ENCODE data around the gene NYAP1.

- no peak for TF ChIP-seq CTCF (IDR thresholded peaks at IDR 0.05)
- no peak for TF ChIP-seq ZFX (IDR thresholded peaks at IDR 0.05; ENCODE audit: borderline replicate concordance)
Observed at GRCh38 chr7:100486111-100486636, 2.4 kb downstream of the NYAP1 start.

Measured in 22Rv1 (cell line).